Dedifferentiated amniotic fluid mesenchymal stem cell (primary cell): ENCODE data around the gene HECW1.

Source experiments
- DNase-seq: peaks from one replicate; pipeline ENCODE4 v3.0.0-alpha.2; 2016; ENCODE audit errors: extremely low spot score

HECW1 gene

GRCh38 chr7:43437001-43437400 is 324.6 kb downstream of the HECW1 start:
- no peak for DNase-seq

- DNase-seq, result no peak
Observed at GRCh38 chr7:43438897-43439479, 326.5 kb downstream of the HECW1 start.

DNA sequence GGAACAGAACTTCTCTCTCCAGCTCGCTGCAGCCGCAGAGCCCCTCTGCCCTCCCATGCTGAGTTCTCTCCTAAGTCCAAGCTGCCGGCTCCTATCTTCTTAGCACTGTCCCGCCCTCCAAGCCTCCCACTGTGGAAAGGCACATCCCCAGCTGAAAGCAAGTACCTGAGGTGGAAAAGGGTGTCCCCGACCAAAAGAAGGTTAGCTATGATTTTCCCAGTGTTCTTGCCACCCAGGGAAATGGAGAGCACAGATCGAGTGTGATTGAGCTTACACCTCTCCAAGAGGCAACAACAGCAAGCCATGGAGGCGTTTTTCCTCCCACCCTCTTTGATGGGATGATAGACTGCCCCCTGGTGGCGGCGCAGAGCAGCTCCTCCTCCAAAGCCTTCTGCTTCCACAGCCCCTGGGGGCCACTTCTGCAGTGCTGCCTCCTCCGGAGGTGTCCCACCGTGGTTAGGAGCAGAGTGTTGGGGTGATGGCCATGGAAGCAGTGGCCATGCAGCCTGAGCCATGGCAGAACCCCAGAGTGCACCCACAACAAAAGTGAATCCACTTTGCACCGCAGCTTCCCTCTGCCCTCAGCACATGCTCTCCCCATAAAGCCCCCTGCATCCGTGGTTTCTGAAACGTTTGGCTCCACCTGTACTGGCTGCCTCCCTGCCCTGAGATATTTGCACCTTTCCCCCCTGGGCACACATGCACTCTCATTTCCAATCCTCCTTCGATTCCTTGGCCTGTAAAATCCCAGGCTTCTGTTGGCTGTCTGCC is 327.4 kb downstream of the HECW1 start:
- DNase-seq, result no peak

DNA sequence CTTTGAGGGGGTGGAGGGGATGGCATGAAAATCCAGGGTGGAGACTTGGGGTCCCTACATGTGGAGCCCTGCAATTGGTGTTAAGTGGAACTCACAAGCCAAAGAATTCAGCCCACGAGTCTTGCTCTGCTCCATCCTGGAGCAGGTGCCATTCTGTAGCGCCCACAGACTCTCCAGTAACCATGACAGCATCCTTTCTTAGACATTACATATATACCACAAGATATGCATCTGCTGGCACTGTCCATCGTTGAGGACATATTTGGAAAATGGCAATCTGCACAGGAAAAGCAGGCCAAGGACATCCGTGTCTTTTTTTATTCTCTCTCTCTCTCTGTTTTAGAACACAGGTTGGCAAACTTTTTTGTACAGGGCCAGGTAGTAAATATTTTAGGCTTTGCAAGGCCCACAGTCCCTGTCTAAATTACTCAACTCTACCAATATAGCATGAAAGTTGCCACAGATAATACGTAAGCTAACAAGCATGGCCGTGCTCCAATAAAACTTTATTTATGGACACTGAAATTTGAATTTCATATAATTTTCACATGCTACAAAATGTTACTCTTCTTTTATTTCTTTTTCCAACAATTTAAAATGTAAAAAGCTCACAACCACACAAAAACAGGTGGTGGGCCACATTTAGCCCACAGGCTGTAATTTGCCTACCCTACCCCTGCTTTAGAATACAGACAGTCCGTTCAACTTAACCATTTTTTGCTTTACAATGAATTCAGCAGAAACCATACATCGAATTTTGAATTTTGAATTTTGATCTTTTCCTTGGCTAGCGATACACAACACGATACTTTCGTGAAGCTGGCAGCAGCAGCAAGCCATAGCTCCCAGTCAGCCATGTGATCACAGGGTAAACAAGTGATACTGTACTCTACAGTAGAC is 329.0 kb downstream of the HECW1 start:
- DNase-seq, result no peak

- no peak for DNase-seq
Observed at GRCh38 chr7:43443381-43443780, 330.9 kb downstream of the HECW1 start.

DNA sequence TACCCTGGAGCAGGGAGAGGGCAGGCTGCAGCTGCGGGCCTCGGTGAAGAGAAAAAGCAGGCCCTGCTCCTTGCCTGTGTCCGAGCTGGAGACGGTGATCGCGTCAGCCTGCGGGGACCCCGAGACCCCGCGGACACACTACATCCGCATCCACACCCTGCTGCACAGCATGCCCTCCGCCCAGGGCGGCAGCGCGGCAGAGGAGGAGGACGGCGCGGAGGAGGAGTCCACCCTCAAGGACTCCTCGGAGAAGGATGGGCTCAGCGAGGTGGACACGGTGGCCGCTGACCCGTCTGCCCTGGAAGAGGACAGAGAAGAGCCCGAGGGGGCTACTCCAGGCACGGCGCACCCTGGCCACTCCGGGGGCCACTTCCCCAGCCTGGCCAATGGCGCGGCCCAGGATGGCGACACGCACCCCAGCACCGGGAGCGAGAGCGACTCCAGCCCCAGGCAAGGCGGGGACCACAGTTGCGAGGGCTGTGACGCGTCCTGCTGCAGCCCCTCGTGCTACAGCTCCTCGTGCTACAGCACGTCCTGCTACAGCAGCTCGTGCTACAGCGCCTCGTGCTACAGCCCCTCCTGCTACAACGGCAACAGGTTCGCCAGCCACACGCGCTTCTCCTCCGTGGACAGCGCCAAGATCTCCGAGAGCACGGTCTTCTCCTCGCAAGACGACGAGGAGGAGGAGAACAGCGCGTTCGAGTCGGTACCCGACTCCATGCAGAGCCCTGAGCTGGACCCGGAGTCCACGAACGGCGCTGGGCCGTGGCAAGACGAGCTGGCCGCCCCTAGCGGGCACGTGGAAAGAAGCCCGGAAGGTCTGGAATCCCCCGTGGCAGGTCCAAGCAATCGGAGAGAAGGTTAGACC is 332.5 kb downstream of the HECW1 start:
- DNase-seq, result no peak

DNA sequence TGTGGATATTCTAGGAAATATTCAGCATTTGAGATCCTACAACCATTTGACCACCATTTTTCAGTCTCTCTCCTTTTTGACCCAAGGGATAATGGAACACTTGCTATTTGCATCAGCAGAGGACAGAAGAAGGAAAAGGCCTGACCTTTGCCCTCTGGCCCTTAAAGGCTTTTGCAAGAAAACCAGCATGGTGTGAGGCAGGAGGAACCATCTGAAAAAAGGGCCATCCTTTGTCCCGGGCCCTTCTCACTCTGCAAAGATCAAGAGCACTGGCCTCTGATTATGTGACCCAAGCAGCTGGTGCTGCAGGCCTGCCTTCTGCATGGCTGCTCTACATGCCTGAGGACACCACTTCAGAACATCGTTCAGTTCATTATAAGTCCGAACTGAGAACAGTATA is 337.1 kb downstream of the HECW1 start:
- DNase-seq, result no peak

- DNase-seq, result no peak
Observed at GRCh38 chr7:43450894-43451293, 338.4 kb downstream of the HECW1 start.

DNA sequence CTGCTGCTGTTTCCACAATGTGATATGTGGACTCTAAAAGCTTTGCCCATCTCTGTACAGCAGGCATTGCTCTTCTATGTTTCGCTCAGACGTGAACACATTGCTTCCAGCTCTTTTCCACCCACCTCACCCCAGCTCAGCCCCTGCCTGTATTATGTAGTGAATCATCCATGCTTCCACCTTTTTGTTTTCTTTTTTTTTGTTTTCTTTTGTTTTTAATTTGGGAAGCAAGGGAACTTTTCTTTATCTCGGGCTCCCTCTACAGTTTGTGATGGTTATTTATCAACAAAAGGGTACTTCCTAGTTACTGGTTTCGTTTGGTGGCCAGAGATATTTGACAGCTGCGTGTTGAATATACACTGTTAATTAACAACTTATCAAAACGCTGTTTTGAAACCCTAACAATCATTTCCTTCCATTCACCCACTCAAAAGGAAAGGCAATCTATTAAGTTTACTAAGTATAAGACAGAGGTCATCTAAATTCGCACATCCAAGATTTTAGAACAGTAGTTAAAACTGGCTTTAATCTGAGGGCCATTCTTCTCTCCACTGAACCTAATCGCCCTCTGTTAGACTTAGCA is 342.6 kb downstream of the HECW1 start:
- DNase-seq, result peak; percentile 64

GRCh38 chr7:43456200-43456599 is 343.8 kb downstream of the HECW1 start:
- no peak for DNase-seq

DNA sequence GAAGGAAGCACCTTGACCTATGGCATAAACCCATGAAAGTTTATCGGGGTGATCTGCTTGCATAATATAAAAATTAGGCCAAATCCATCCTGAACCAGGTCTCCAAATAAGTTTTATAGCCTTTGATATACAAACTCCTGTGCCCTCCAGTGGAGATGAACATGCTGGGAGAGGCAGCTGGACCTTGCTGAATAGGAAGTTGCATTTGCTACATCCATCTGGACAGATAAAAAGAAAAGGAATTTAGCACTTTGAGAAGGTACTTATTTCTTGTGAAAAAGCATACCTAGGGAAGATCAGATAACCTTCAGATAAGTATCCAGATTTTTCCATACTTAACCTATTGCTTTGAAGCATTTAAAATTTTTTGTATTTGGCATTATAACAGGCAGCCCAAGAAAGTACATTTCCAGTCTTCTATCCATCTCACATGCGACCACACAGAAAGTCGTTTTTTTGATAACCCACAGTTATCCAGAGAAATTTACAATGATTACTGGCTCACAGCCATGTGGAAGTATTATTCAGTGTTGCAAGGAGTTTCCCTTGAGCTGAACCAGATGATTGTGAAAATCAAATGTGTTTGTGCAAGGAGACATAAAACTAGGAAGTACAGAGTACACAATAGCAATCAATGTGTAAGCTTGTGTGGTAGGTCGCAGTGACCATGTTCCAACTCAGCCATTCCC is 346.0 kb downstream of the HECW1 start:
- no peak for DNase-seq

GRCh38 chr7:43459019-43459337 is 346.5 kb downstream of the HECW1 start:
- no peak for DNase-seq

DNA sequence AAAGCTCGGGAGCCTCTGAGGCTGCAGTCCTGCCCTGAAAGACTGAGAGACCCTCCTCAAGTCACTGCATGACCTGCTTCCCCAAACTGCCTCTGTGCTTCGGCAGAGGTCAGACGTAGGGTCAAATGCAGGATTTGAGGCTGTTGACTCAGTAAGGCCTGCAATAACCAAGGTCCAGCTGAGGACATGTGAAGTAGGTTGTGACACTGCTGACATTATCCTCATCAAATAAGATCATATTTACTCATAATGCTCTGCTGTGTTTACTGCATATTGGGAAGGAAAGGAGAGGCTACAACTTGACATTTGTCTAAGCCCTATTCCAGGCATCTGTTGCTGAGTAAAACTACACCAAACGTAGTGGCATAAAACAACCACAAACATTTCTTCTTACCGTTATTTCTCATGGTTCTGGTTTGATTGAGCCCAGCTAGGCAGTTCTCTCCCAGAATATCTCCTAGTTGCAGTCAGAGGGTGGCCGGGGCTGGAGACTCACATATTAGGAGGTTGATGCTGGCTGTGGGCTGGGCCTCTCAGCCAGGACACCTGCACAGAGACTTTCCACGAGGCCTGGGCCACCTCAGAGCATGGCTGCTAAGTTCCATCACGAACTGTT is 348.4 kb downstream of the HECW1 start:
- DNase-seq, result no peak

DNA sequence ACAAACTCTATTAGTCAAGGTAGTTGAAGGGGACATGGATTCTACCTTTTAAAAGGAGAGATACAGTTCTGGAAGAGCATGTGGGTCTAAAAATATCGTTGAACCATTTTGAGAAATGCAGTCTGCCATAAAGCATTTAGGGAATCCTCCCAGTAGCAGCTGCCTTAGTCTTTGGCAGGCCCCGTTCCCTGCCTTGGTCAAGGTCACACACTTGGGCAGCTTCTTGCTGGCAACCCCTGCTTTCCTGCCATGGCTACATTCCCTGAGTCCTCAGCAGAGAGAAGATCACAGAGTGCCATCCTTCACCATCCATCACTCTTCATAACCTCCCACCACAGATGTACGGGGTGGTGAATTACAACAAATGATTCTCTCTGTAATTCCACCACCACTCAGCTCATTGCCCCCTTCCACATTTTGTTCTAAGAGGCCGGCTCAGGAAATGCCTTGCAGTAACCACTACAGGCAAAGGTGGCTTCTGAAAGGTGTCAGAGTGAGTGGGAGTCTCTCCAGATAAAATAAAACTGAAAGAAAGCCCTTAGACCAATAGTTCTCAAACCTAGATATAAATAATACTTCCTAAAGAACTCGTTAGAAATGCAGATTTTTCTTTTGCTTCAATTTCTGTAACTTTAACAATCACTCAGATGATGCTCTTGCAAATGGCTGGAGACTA is 349.0 kb downstream of the HECW1 start:
- DNase-seq, result no peak

GRCh38 chr7:43462836-43463235 is 350.4 kb downstream of the HECW1 start:
- DNase-seq, result no peak

DNA sequence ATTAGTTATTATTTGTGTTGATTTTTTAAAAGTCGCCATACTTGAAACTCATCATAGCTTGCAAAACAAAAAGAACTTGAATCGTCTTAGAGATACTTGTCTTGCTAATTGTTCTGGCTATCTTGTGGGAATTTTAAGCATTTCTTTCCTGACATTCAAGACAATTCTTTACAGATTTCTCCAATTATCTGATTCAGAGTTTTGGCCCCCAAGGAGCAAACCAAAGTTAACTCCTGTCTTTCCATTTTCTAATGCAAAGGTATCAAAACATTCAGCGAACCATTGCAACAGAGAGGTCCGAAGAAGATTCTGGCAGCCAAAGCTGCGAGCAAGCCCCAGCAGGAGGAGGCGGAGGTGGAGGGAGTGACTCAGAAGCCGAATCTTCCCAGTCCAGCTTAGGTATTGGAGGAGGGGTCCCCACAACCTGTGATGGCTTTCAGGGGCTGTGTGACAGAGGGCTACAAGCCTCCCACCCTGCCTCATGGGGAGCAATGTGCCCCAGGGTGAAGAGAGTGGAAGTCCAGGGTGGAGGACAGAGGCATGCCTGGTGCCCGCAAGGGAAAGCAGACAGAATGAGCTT is 351.0 kb downstream of the HECW1 start:
- DNase-seq, result no peak

DNA sequence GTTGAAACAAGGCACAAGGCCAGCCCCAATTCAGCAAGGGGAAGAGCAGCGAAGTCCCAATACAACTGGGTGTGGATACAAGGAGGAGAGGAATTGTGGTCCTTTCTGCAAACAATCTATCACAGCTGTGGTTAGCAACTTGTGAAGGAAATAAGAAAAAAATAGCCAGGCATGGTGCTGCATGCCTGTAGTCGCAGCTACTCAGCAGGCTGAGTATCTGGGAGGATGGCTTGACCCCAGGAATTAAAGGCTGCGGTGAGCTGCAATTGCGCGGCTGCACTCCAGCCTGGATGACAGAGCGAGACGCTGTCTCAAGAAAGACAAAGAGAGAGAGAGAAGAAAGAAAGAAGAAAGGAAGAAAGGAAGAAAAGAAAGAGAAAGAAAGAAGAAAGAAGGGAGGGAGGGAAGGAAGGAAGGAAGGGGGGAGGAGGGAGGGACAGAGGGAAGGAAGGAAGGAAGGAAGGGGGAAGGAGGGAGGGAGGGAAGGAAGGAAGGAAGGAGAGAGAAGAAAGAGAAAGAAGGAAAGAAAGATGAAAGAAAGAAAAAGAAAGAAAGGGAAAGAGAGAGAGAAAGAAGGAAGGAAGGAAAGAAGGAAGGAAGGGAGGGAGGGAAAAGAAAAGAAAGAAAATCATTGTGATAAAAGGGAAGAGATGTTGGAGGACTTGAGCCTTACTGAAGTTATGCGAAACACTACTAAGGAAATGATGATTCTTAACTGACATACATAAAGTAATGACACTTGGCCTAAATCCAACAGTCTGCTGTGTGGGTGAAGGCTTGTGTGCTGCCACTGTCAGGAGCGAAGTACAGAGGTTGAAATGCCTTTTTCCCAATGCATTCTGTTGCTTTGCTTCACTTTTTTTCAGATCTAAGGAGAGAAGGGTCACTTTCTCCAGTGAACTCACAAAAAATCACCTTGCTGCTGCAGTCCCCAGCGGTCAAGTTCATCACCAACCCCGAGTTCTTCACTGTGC is 353.4 kb downstream of the HECW1 start:
- no peak for DNase-seq

GRCh38 chr7:43467406-43467805 is 355.0 kb downstream of the HECW1 start:
- DNase-seq, result no peak
